ENCODE measurements around the gene MLYCD. TPM values are rescaled to one million over a fixed set of nuclear protein-coding genes. Genes with fewer than 3 reads are reported as not detected.

Gene MLYCD
- 3.2 TPM for polyA plus RNA-seq (2012; ENCODE audit: insufficient read depth, insufficient read length)

- no peak for DNase-seq (ENCODE audit: low read depth, low spot score)
- peak within 1 kb of the TSS; percentile 70 for H3K4me3 ChIP-seq (ENCODE audit: low read length)
These were observed at the start of gene MLYCD for GRCh38 chr16:83898463-83899271. TSS of gene MLYCD (plus strand) at chr16:83899115. CDS start at chr16:83899145, 30 bp downstream.

GRCh38 chr16:83849421-83849820 lies 49.5 kb upstream of the MLYCD start:
- DNase-seq (ENCODE audit: low read depth, low spot score) = no peak
- H3K4me3 ChIP-seq (ENCODE audit: low read length) = no peak overlapping the region

DNA sequence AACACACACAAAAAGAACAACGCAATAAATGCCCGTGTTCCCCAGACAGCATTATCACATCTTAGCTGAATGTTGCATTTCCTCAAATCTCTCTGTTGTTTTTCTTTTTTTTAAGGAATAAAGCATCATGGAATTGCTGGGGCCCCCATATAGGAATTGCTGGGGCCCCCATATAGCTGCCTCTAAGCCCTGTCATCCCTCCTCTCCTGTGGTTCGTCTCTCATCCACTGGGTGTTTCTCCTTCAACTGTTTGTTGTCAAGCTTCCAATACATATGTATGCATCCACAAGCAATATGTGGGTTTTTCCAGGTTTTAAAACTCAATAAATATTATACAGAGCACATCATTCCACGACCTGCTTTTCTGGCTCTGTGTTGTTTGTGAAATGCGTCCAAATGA lies 48.0 kb upstream of the MLYCD start:
- no peak overlapping the region for H3K4me3 ChIP-seq (ENCODE audit: low read length)
- no peak for DNase-seq (ENCODE audit: low read depth, low spot score)

- no peak for DNase-seq (ENCODE audit: low read depth, low spot score)
- no peak overlapping the region for H3K4me3 ChIP-seq (ENCODE audit: low read length)
These were observed 47.4 kb upstream of the MLYCD start for GRCh38 chr16:83851473-83851872.

DNA sequence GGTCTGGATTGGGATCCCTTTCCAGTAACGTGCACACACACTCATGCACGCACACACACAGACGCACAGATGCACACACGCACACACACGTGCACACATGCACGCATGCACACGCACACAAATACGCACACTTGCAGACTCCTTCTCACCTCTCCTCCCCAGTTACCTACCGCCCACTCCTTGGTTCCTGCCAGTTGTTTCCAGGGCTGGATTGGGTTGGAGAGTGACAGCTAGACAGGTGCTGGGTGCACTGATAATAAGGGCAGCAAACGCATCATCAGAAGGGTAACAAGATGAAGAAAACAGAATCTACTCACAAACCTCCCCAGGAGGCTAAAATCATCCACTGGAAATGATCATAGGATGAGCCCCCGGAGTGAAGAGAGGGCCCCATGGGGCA lies 46.1 kb upstream of the MLYCD start:
- no peak overlapping the region for H3K4me3 ChIP-seq (ENCODE audit: low read length)
- no peak for DNase-seq (ENCODE audit: low read depth, low spot score)

GRCh38 chr16:83853834-83854233 lies 45.1 kb upstream of the MLYCD start:
- DNase-seq (ENCODE audit: low read depth, low spot score) = no peak

GRCh38 chr16:83854420-83854819 lies 44.5 kb upstream of the MLYCD start:
- no peak overlapping the region for H3K4me3 ChIP-seq (ENCODE audit: low read length)
- DNase-seq (ENCODE audit: low read depth, low spot score) = no peak

More at GRCh38 chr16:83853834-83854233, 45.1 kb upstream of the MLYCD start:
- H3K4me3 ChIP-seq (ENCODE audit: low read length) = no peak overlapping the region

DNA sequence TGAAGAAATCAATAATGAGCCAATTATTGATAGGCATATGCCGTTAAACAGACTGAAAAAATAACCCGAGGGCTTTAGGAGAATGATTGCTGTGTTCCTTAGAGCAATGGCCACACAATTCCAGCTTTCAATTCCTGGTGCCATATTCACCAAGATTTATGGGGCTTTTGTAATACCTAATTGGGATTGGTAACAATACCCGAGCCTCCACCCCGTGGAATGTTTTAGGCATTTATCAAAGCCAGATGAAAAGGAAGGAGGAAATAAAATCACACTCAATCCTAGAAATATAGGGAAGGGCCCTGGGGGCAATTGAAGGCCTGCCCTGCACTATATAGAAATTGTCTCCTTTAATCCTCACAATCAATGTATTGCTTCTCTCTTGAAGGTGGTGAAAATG lies 42.1 kb upstream of the MLYCD start:
- DNase-seq (ENCODE audit: low read depth, low spot score) = no peak
- no peak overlapping the region for H3K4me3 ChIP-seq (ENCODE audit: low read length)

DNA sequence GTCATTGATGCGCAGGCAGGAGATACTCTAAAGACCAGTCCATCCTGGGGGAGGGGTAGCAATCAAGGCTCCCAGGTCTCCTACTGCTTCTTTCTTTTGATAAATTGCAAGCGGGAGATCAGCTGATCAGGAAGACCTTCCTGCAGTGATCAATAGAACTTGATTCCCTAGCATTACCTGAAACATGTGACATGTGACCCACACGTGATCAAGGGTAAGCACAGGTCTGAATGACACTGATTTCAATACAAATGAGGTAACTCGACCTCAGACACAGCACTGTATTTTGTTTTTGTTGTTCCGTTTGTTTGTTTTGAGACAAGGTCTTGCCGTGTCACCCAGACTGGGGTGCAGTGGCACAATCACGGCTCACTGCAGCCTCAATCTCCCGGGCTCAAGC lies 39.6 kb upstream of the MLYCD start:
- DNase-seq (ENCODE audit: low read depth, low spot score) = no peak
- no peak overlapping the region for H3K4me3 ChIP-seq (ENCODE audit: low read length)

DNA sequence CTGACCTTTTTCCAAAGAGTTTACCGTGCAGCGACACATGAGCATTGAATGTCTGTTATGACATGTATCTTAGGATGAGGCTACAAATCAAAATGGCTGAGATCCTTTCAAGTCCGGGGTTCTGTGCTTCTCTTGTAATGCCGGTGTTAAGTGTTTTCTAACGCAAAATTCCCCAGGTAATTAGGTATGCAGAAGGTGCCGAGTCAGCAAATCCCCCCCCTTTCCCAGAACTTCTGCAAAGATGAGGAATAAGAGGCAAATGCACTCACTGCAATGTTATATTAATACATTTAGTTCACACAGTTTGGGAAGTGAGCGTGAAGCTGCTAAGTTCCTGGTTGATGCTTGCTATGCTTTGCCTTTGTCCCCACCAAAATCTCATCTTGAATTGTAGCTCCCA lies 36.3 kb upstream of the MLYCD start:
- no peak overlapping the region for H3K4me3 ChIP-seq (ENCODE audit: low read length)
- DNase-seq (ENCODE audit: low read depth, low spot score) = no peak

- DNase-seq (ENCODE audit: low read depth, low spot score) = no peak
- H3K4me3 ChIP-seq (ENCODE audit: low read length) = no peak overlapping the region
These were observed 35.2 kb upstream of the MLYCD start for GRCh38 chr16:83863682-83864081.

DNA sequence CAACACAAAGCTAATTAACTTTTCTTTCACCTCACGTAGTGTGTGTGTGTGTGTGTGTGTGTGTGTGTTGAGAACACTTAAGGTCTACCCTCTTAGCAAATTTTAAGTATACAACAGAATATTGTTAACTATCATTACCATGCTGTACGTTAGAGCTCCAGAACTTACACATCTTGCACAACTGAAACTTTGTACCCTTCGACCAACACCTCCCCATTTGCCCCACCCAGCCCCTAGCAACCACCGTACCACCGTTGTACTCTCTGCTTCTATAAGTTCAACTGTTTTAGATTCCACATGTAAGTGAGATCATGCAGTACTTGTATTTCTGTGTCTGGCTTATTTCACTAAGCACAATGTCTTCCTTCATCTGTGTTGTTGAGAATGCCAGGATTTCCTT lies 28.1 kb upstream of the MLYCD start:
- H3K4me3 ChIP-seq (ENCODE audit: low read length) = no peak overlapping the region
- no peak for DNase-seq (ENCODE audit: low read depth, low spot score)

GRCh38 chr16:83878838-83879237 lies 20.1 kb upstream of the MLYCD start:
- no peak for DNase-seq (ENCODE audit: low read depth, low spot score)
- no peak overlapping the region for H3K4me3 ChIP-seq (ENCODE audit: low read length)

GRCh38 chr16:83882163-83882885 lies 16.6 kb upstream of the MLYCD start:
- no peak overlapping the region for H3K4me3 ChIP-seq (ENCODE audit: low read length)
- DNase-seq (ENCODE audit: low read depth, low spot score) = no peak

- H3K4me3 ChIP-seq (ENCODE audit: low read length) = no peak overlapping the region
- DNase-seq (ENCODE audit: low read depth, low spot score) = no peak
These were observed 12.5 kb upstream of the MLYCD start for GRCh38 chr16:83886199-83886971.

- no peak for DNase-seq (ENCODE audit: low read depth, low spot score)
- H3K4me3 ChIP-seq (ENCODE audit: low read length) = no peak overlapping the region
These were observed 11.8 kb upstream of the MLYCD start for GRCh38 chr16:83887080-83887479.

DNA sequence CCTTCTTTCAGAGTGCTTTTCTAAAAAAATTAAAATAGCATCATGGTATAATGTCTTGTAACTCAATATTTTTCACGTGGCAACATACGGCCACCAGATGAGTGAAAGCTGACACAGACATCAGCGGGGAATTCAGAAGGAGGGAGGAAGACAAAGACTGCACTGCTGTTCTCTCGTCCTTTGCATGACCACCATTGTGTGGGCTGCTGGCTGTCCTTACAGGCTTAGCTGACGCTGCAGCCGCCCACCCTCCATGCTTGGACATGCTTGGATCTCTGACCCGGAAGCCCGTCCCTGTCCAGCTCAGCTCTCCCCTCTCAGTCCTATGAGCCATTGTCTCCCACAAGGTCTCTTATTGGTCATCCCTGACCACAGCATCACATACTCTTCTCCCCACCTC lies 11.4 kb upstream of the MLYCD start:
- H3K4me3 ChIP-seq (ENCODE audit: low read length) = no peak overlapping the region
- DNase-seq (ENCODE audit: low read depth, low spot score) = no peak

- H3K4me3 ChIP-seq (ENCODE audit: low read length) = no peak overlapping the region
- no peak for DNase-seq (ENCODE audit: low read depth, low spot score)
These were observed 10.3 kb upstream of the MLYCD start for GRCh38 chr16:83888672-83889044.

- no peak for DNase-seq (ENCODE audit: low read depth, low spot score)
These were observed 8.6 kb upstream of the MLYCD start for GRCh38 chr16:83890359-83890758.

GRCh38 chr16:83891742-83892141 lies 7.2 kb upstream of the MLYCD start:
- DNase-seq (ENCODE audit: low read depth, low spot score) = no peak

More at GRCh38 chr16:83890359-83890758, 8.6 kb upstream of the MLYCD start:
- no peak overlapping the region for H3K4me3 ChIP-seq (ENCODE audit: low read length)

More at GRCh38 chr16:83891742-83892141, 7.2 kb upstream of the MLYCD start:
- H3K4me3 ChIP-seq (ENCODE audit: low read length) = no peak overlapping the region

Data from Jurkat, Clone E6-1 (cell line).